Skin of body (tissue), 2 donors: ENCODE data around the gene CXXC5. TPM values are rescaled to one million over a fixed set of nuclear protein-coding genes. Genes with fewer than 3 reads are reported as not detected.

Source experiments
- DNase-seq: peaks from one replicate; lab custom pipeline; 2025; lab: John Stamatoyannopoulos, UW
- total RNA-seq: library from RNA; depleted of rRNA; stranded (reverse); fragments of >200 nt; gene quantifications from one replicate; pipeline ENCODE4 v1.2.3, GENCODE V29; 2014

Gene CXXC5
- total RNA-seq, 1 donor from 2014 or later, result 29.4 TPM

- DNase-seq, result no peak
Observed at GRCh38 chr5:139638090-139638735, 9.9 kb upstream of the CXXC5 start.

GRCh38 chr5:139638736-139639618 lies 9.2 kb upstream of the CXXC5 start:
- DNase-seq, result no peak

- DNase-seq, result no peak
Observed at GRCh38 chr5:139639619-139640380, 8.3 kb upstream of the CXXC5 start.

- no peak for DNase-seq
Observed at GRCh38 chr5:139640421-139641115, 7.6 kb upstream of the CXXC5 start.

- DNase-seq, result no peak
Observed at GRCh38 chr5:139641116-139642080, 6.8 kb upstream of the CXXC5 start.

GRCh38 chr5:139642213-139642612 lies 5.9 kb upstream of the CXXC5 start:
- no peak for DNase-seq

GRCh38 chr5:139642891-139643871 lies 5.0 kb upstream of the CXXC5 start:
- DNase-seq, result no peak

GRCh38 chr5:139644001-139644456 lies 4.1 kb upstream of the CXXC5 start:
- no peak for DNase-seq

GRCh38 chr5:139644646-139645429 lies 3.3 kb upstream of the CXXC5 start:
- DNase-seq, result no peak

GRCh38 chr5:139645430-139645871 lies 2.7 kb upstream of the CXXC5 start:
- no peak for DNase-seq

GRCh38 chr5:139646111-139646510 lies 2.0 kb upstream of the CXXC5 start:
- no peak for DNase-seq

- DNase-seq, result no peak
Observed at GRCh38 chr5:139646912-139647505, 1.1 kb upstream of the CXXC5 start.

GRCh38 chr5:139647506-139648204 lies 494 bp upstream of the CXXC5 start:
- DNase-seq, result no peak

- DNase-seq, result no peak
Observed at GRCh38 chr5:139649082-139649991, 1.2 kb downstream of the CXXC5 start.

GRCh38 chr5:139650031-139650688 lies 2.0 kb downstream of the CXXC5 start:
- no peak for DNase-seq
